ENCODE measurements around the gene TYW1B.
"Not testable (repeated sequence)": the region's sequence is repeated elsewhere in the genome, so short reads cannot be mapped to it uniquely, and the experiment has no call there.

Gene TYW1B

GRCh38 chr7:72546586-72547237, 281.3 kb downstream of the TYW1B start:
- not testable (repeated sequence) for DNase-seq

GRCh38 chr7:72544531-72544930, 283.5 kb downstream of the TYW1B start:
- not testable (repeated sequence) for DNase-seq

- DNase-seq: no peak
Observed at GRCh38 chr7:72540923-72541322, 287.1 kb downstream of the TYW1B start.

- no peak for DNase-seq
Observed at GRCh38 chr7:72540106-72540611, 287.8 kb downstream of the TYW1B start.

- DNase-seq: no peak
Observed at GRCh38 chr7:72539702-72540101, 288.3 kb downstream of the TYW1B start.

DNA sequence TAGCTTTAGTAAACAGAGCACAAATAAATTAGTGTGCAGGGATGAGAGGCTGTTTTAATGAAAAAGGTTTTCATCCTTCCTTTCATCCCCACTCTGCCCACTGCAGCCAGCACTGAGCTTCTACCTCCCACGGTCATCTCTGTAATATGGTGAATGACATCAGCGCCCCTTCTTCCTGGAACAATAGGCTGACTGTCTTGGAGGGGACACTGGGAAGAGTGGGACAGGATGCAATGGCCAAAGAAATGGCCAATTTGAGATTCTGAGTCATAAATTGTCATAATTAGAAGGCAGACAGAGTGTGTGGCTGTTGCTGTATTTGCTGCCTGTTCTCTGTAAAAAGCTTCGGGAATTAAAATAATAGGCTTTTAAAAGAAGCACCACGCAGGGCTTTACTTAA, 289.1 kb downstream of the TYW1B start:
- peak; percentile 2 for DNase-seq

DNA sequence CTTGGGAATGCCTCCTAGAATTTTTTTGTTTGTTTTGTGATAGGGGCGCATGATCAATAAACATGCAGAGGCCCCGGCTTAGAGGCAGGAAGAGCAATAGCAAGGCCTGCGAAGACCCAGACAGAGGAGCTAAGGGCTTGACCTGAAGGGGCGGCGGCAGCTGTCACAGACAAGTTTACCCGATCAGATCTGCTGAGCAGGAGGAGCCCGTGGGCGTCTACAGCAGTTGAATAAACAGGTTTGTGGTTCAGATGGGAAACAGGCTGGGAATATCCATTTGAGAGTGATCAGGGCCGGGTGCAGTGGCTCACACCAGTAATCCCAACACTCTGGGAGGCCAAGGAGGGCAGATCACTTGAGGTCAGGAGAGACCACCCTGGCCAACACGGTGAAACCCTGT, 289.9 kb downstream of the TYW1B start:
- DNase-seq: no peak

- DNase-seq: not testable (repeated sequence)
Observed at GRCh38 chr7:72536038-72536437, 292.0 kb downstream of the TYW1B start.

- not testable (repeated sequence) for DNase-seq
Observed at GRCh38 chr7:72531048-72531447, 297.0 kb downstream of the TYW1B start.

Measured in suppressor macrophage treated with lipopolysaccharide for 4 hours (primary cell).